ENCODE results near the gene C19orf53. TPM values are rescaled to one million over a fixed set of nuclear protein-coding genes. Genes with fewer than 3 reads are reported as not detected.

C19orf53 gene
- total and polyA plus RNA-seq, 2 experiments from 2014 or later = 104 to 401 TPM

- TF ChIP-seq ZNF462 (CRISPR knock-in tag; IDR thresholded peaks at IDR 0.05) = no peak
- no peak for TF ChIP-seq STAT1 (IDR thresholded peaks at IDR 0.05; ENCODE audit: unreplicated experiment)
- TF ChIP-seq ZNF114 (CRISPR knock-in tag; IDR thresholded peaks at IDR 0.05) = no peak
- no peak for TF ChIP-seq EZH2phosphoT487 (IDR thresholded peaks at IDR 0.05; ENCODE audit: unreplicated experiment)
- no peak for TF ChIP-seq POLR2AphosphoS5 (IDR thresholded peaks at IDR 0.05; ENCODE audit: low read depth)
- no peak for TF ChIP-seq EZH2 (IDR thresholded peaks at IDR 0.05; ENCODE audit: low read depth, unreplicated experiment)
- no peak for TF ChIP-seq ZNF331 (CRISPR knock-in tag; IDR thresholded peaks at IDR 0.05; ENCODE audit: low read depth)
- no peak for TF ChIP-seq CREB1 (CRISPR knock-in tag; IDR thresholded peaks at IDR 0.05; ENCODE audit: low read depth)
Observed at GRCh38 chr19:13770013-13770635, 4.1 kb upstream of the C19orf53 start (continued).

GRCh38 chr19:13778398-13778797, 4.1 kb downstream of the C19orf53 start:
- no peak overlapping the region for H3K27ac ChIP-seq (ENCODE audit: low read depth)
- no peaks in the 10 kb centered on the region for H3K9me2 ChIP-seq (ENCODE audit: insufficient read depth)
- H3K27me3 ChIP-seq (ENCODE audit: insufficient read depth) = no peaks in the 10 kb centered on the region
- H3K4me1 ChIP-seq (ENCODE audit: insufficient read depth) = peaks cover 8% of the 10 kb centered on the region; the same call in 1 of the 2 replicates
- no peak overlapping the region for H3K4me2 ChIP-seq
- peaks cover 17% of the 10 kb centered on the region for H3K4me1 Mint-ChIP-seq
- no peak overlapping the region for H3K27ac Mint-ChIP-seq
- H3K4me3 ChIP-seq = no peak overlapping the region
- ATAC-seq = no peak
- H2AFZ ChIP-seq = no peak overlapping the region
- no peaks in the 10 kb centered on the region; the same call in 2 of the 3 replicates for H3K9me3 Mint-ChIP-seq
- H3K27me3 Mint-ChIP-seq (ENCODE audit: insufficient read depth, low read depth, poor library complexity) = peaks cover 30% of the 10 kb centered on the region
- no peak for DNase-seq (ENCODE audit: low spot score)
- peaks cover 42% of the 10 kb centered on the region for H3K36me3 Mint-ChIP-seq (ENCODE audit: low read depth)
- H3K4me3 Mint-ChIP-seq = no peak overlapping the region
- H3F3A ChIP-seq (replicated peaks; ENCODE audit: low read depth) = peaks cover 15% of the 10 kb centered on the region; the same call in 1 of the 2 replicates
- 0 out of 2 replicates have a peak, but pooled peaks cover 4% of the 10 kb centered on the region for H3K36me3 ChIP-seq (ENCODE audit: insufficient read depth)
- H3K79me2 ChIP-seq (replicated peaks; ENCODE audit: insufficient read depth) = peaks cover 27% of the 10 kb centered on the region
- H4K20me1 ChIP-seq (replicated peaks; ENCODE audit: insufficient read depth) = peaks cover 12% of the 10 kb centered on the region
- TF ChIP-seq ZNF462 (CRISPR knock-in tag; IDR thresholded peaks at IDR 0.05) = no peak
- no peak for TF ChIP-seq ZNF331 (CRISPR knock-in tag; IDR thresholded peaks at IDR 0.05; ENCODE audit: low read depth)

Data from GM23338 (cell line).